Activated naive CD4-positive, alpha-beta T cell treated with anti-CD3 and anti-CD28 coated beads, Interleukin-2, amount 50 U/mL, for 16 hours (primary cell): Measurements from ENCODE around the gene VWA2.

Experiments used
- DNase-seq: peaks from one replicate; pipeline ENCODE4 v3.0.0-alpha.2; 2020

The VWA2 gene

GRCh38 chr10:114246679-114247305 lies 7.7 kb downstream of the VWA2 start:
- DNase-seq: no peak

DNA sequence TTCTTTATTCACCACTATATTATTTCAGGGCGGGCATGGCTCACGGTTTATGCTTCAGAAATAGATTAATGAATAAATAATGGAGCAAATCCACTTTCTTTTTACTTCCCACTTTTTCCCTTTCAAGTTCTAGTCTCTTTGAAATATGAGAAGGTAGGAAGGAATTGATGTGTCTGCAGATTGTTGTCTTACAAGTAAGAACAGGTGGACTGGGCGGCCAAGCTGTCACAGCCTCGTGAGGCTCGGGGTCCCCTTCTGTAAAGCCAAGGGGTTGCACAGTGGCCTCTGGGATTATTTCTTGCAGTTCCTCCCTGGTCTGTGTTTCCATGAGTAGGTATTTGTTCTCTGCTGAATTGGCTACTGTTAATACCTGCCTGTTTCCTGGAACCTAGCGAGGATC lies 11.2 kb downstream of the VWA2 start:
- no peak for DNase-seq

DNA sequence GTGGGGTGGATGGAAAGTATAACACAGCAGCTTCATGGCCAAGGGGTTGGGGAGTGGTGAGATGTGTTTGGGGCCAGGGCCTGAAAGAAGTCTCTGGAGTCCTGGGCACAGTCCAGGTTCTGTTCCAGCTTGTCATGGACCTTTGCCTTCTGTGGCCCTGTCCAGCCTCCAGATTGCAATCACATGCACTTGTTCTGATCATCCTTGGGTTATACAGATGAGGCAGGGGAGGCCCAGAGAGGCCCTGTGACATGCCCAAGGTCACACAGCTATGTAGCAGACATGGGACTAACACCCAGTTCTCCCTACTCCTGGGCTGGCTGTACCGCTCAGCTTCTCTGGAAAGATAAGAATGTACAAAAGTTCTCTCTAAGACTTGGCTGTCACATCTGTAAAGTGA lies 11.7 kb downstream of the VWA2 start:
- DNase-seq: no peak

DNA sequence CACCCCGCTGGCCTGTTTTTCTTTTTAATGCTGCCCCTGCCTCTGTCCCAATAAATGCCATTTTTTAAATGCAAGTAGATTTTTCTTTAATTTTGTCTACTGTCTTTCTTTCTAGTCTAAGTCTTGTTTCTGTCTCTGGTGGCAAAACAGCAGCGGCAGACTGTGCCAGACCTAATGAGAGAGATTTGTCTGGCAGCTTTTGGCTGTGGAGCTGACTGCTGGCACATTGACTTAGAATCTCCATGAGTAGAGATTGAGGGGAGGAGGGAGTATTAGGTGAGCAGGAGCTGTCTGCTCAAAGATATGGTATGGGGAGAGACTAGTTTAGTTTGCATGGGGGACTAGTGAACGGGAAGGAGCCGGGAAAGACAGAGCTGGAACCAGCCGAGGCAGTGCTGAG lies 13.0 kb downstream of the VWA2 start:
- DNase-seq: no peak

DNA sequence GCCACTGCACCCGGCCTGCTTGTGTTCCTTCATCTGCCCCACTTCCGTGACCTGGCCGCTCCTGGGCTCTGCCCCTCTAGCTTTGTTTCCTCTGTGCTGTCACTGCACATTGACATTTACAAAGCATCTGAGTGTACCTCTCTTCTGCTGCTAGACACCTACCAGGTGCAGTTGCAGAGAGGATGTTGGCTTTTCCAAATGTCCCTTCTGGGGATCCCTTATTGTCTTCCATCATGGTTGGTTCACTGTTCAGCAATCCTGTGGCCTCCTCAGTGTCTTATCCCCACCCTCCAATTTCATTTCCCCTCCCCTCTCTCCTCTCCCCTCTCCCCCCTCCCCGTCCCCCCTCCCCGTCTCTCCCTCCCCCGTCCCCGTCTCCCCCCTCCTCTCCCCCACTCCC lies 13.8 kb downstream of the VWA2 start:
- no peak for DNase-seq

GRCh38 chr10:114255227-114255626 lies 16.2 kb downstream of the VWA2 start:
- no peak for DNase-seq

- DNase-seq: no peak
Observed at GRCh38 chr10:114256008-114256765, 17.1 kb downstream of the VWA2 start.

- no peak for DNase-seq
Observed at GRCh38 chr10:114256822-114257221, 17.8 kb downstream of the VWA2 start.

DNA sequence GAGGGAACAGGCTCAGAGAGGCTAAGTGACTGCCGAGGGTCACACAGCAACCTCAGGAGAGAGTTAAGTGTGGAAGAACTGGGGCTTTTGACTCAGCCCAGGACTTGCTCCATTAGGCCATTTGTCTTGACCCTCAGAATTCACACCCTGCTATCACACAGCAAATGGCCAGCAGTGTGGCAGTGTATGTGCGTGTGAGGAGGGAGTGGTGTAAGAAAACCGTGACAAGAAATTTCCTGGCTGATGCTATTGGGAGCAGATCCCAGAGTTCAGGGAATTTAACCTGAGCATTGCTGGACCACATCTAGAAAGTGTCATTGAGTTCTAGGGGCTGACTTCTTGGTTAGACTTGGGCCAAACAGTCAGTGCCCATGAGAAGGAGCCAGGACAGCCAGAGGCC lies 18.4 kb downstream of the VWA2 start:
- no peak for DNase-seq

DNA sequence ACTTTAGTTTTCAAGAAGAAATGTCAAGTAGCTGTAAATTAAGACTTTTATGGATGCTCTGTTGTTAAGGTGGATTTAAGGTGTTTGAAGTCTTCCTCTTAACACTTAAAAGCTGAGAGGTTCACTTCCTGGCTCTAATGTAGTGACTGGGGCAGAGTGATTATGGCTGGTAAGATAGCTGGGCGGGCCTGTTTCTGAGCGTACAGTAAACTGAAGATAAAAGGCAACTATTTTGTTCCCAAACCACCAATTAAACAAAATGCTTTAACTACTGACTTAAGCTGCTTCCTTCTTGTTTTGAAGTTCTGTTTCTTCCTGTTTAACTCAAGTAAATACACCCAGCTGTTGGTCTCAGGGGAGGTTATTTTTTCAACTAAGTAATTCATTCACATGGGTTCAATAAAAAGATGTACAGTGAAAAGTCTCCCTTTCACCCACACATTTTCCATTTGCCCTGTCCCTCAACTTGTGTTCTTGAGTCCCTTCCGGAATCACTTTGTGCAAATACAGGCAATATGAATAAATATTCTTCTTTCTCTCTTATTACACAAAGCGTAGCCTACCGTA lies 19.3 kb downstream of the VWA2 start:
- DNase-seq: no peak

- DNase-seq: no peak
Observed at GRCh38 chr10:114259824-114260223, 20.8 kb downstream of the VWA2 start.

- no peak for DNase-seq
Observed at GRCh38 chr10:114260366-114260765, 21.3 kb downstream of the VWA2 start.

- no peak for DNase-seq
Observed at GRCh38 chr10:114261076-114261475, 22.0 kb downstream of the VWA2 start.

DNA sequence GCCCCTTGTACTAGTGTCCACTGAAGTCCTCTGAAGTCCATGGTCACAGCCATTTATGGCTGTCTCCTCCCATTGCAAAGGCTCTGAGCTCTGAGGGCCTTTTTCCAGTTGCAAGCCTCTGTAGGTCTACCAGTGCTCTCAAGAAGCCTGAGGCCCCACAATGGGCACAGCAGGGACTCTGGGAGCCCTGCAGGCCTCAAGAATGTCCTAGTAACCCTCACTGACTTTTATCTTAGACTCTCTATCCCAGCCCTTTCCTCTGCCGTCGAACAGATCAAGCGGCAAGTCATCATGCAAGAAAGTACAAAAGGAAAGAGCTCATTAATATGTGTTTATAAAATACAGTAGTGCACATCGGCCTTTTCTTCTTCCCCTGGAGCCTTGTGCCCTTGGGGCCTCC lies 23.4 kb downstream of the VWA2 start:
- DNase-seq: no peak

DNA sequence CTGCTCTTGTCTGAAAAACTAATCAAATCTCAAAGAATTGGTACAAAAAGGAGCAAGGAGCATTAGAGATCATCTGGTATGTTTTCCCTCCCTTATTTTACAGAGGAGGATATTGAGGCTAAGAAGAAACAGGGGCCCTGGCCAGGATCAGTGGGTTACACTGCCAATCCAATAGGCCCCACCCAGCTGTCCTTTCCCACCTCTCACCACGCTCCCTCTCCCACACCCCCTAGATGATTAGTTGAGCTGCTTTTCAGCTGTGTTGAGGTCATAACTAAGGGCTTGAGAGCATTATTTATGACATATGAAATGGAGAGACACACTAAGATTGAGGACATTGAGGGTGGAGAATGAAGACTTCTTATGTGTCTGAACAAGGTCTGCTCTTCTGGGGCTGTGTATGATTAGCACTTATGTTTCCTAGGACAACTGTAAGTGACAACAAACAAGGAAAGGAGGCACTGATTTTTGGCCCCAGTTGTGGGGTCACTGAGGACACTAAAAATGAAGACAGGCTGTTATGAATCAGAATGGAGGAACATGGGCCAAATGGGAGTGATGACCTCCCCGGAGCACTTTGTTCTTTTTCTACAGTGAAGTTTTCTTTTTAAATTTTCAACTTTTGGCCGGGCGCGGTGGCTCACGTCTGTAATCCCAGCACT lies 26.5 kb downstream of the VWA2 start:
- DNase-seq: no peak

DNA sequence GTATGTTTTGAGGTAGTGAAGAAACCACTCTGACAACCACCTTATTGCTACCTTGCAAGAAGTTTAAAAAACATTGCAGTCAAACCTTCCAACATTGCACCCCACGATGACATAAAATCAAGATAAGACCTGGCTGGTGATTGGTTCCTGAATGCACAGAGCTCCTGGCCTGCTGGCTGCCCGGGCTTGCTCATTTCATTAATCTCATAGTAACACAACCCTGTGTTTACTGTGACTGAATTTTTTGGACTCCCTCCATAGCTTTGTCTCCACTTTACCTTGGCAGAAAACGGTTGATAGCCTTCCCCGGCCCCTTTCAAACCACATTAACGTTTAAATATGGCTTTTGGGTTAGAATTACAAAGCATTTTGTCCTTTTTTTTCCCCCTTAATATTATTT lies 27.5 kb downstream of the VWA2 start:
- DNase-seq: no peak

DNA sequence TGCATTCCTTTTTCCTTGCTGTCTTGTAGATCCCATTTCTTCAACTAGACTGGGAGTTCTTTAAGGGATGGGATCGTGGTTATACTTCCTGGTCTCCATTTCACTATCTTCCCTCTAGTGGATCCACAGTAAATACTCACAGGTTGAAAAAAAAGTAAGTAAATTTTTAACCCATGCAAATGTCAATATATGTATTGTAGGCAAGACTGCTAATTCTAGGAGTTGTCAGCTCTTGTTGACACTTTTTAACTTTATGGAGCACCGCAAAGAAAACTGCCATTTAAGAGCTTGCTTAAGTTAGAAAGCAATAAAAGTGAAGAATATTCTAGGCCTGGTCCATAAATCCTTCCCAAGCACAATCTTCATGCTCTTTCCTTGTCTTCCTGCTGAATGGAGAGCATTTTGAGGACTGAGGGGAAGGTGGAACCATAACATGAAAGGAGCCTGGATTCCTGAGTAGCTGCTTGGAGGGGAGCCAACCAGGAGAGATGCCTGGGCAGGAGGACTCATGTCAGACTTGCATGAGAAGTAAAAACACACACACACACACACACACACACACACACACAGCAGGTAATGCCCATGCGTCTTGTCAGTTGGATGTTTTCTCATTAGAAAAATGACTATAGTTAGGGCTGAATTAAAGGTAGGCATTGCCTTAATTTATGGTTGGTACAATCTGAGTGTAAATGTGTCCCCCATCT lies 32.2 kb downstream of the VWA2 start:
- no peak for DNase-seq

- no peak for DNase-seq
Observed at GRCh38 chr10:114271779-114272167, 32.7 kb downstream of the VWA2 start.

DNA sequence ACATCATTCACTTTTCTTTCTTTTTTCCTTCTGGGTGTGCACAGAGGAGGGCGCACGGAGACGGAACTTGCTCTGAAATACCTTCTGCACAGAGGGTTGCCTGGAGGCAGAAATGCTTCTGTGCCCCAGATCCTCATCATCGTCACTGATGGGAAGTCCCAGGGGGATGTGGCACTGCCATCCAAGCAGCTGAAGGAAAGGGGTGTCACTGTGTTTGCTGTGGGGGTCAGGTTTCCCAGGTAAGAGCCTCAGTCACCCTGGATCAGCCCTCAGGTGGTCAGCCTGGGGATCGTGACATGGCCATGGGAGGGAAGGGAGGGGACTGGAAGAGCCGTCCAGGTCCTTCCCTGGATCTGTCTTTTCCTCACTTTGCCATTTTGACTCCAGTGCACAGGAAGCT lies 33.6 kb downstream of the VWA2 start:
- no peak for DNase-seq

DNA sequence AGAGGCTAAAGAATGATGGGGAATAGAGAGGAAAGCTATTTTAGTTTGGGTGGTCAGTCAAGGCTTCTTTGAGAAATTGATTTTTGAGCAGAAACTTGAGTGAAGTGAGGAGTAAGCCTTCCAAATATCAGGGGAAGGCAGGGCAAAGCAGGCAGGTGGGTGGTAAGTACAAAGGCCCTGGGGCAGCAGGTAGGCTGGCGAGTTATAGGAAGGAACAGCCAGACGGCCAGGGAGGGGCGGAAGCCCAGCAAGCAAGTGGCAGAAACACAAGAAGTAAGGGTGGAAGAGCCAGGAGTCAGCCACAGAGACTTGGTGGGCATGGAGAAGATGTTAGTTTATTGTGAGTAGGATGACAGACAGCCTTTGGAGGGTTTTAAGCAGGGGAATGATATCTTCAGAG lies 34.9 kb downstream of the VWA2 start:
- no peak for DNase-seq

- DNase-seq: no peak
Observed at GRCh38 chr10:114274616-114275453, 35.8 kb downstream of the VWA2 start.

- no peak for DNase-seq
Observed at GRCh38 chr10:114276066-114276465, 37.0 kb downstream of the VWA2 start.
